HepG2 (cell line): ENCODE data around the gene STK32C. TPM values are rescaled to one million over a fixed set of nuclear protein-coding genes. Genes with fewer than 3 reads are reported as not detected.

Experiments used
- DNMT3B ChIP-seq: conservative IDR thresholded peaks from 2 replicates; pipeline ENCODE4 v1.6.1; 2016; ENCODE audit warnings: missing biosample characterization, control low read depth
- HCFC1 ChIP-seq: fragments of 150-350 bp; IDR thresholded peaks from 2 replicates; pipeline ENCODE4 v1.6.1; 2014; ENCODE audit warnings: low read depth, low read length
- MAFG ChIP-seq: sonication (generic); formaldehyde crosslinking; IDR thresholded peaks from 2 replicates; pipeline ENCODE4 v1.5.1; 2020; ENCODE audit warnings: mild to moderate bottlenecking, missing genetic modification reagents
- MIER3 ChIP-seq: IDR thresholded peaks from 2 replicates; pipeline ENCODE4 v1.6.1; 2016; ENCODE audit warnings: missing compliant biosample characterization, borderline replicate concordance
- MZF1 ChIP-seq: sonication (generic); formaldehyde crosslinking; IDR thresholded peaks from 2 replicates; pipeline ENCODE4 v1.8.1; 2023; ENCODE audit warnings: mild to moderate bottlenecking, missing genetic modification reagents, borderline replicate concordance
- RBFOX2 ChIP-seq: fragments of 200-400 bp; formaldehyde crosslinking; IDR thresholded peaks from 2 replicates; pipeline ENCODE4 v1.6.1; 2017; ENCODE audit warnings: low read depth, mild to moderate bottlenecking, low read length
- SIX4 ChIP-seq: sonication (generic); formaldehyde crosslinking; IDR thresholded peaks from 2 replicates; pipeline ENCODE4 v1.4.0; 2020; ENCODE audit warnings: missing genetic modification reagents
- SNRNP70 ChIP-seq: fragments of 200-400 bp; formaldehyde crosslinking; IDR thresholded peaks from 2 replicates; pipeline ENCODE4 v1.6.1; 2017; ENCODE audit warnings: mild to moderate bottlenecking, low read depth, low read length, moderate library complexity
- SRY ChIP-seq: sonication (generic); formaldehyde crosslinking; IDR thresholded peaks from 2 replicates; pipeline ENCODE4 v1.8.0; 2022; ENCODE audit warnings: mild to moderate bottlenecking, missing genetic modification reagents
- ZBTB20 ChIP-seq: sonication (generic); formaldehyde crosslinking; IDR thresholded peaks from 2 replicates; pipeline ENCODE4 v1.8.1; 2023; ENCODE audit warnings: missing genetic modification reagents, low read depth, mild to moderate bottlenecking, borderline replicate concordance
- ZNF136 ChIP-seq: sonication (generic); formaldehyde crosslinking; IDR thresholded peaks from 2 replicates; pipeline ENCODE4 v1.8.1; 2022; ENCODE audit warnings: low read depth, mild to moderate bottlenecking, moderate library complexity, missing genetic modification reagents
- ZNF205 ChIP-seq: IDR thresholded peaks from 2 replicates; pipeline ENCODE4 v1.6.1; 2018; ENCODE audit warnings: missing biosample characterization, missing genetic modification reagents
- ZNF225 ChIP-seq: sonication (generic); formaldehyde crosslinking; IDR thresholded peaks from 2 replicates; pipeline ENCODE4 v1.4.0; 2020; ENCODE audit warnings: mild to moderate bottlenecking, missing genetic modification reagents
- ZNF263 ChIP-seq: sonication (generic); formaldehyde crosslinking; IDR thresholded peaks from 2 replicates; pipeline ENCODE4 v1.4.0; 2020; ENCODE audit warnings: missing genetic modification reagents
- ZNF264 ChIP-seq: sonication (generic); formaldehyde crosslinking; IDR thresholded peaks from 2 replicates; pipeline ENCODE4 v1.4.0; 2020; ENCODE audit warnings: missing genetic modification reagents
- ZNF274 ChIP-seq: sonication (generic); formaldehyde crosslinking; IDR thresholded peaks from 2 replicates; pipeline ENCODE4 v1.5.1; 2020; ENCODE audit warnings: mild to moderate bottlenecking, missing genetic modification reagents
- ZNF367 ChIP-seq: sonication (generic); formaldehyde crosslinking; IDR thresholded peaks from 2 replicates; pipeline ENCODE4 v1.4.0; 2020; ENCODE audit warnings: missing genetic modification reagents, borderline replicate concordance
- ZNF782 ChIP-seq: sonication (generic); formaldehyde crosslinking; IDR thresholded peaks from 2 replicates; pipeline ENCODE4 v1.4.0; 2020; ENCODE audit warnings: missing genetic modification reagents, mild to moderate bottlenecking, borderline replicate concordance
- ZNF883 ChIP-seq: sonication (generic); formaldehyde crosslinking; IDR thresholded peaks from 2 replicates; pipeline ENCODE4 v1.5.1; 2020; ENCODE audit warnings: mild to moderate bottlenecking, missing genetic modification reagents; ENCODE audit errors: not compliant biosample characterization
- polyA plus RNA-seq, 8 experiments: library from polyadenylated mRNA; depleted of rRNA in 3 of 8; stranded (reverse) in 7 of 8; unstranded in 1 of 8; fragments of >200 nt; fragmentation: Illumina TruSeq in 4 of 8; extraction: Trizol in 4 of 8; gene quantifications; 2 replicates each; pipeline versions ENCODE4 v1.2.1 to v1.2.3, GENCODE V29; 2011 to 2016; ENCODE audit warnings: low read depth in 4 of 8, missing spikeins in 1 of 8, mixed read lengths in 1 of 8; ENCODE audit not compliant: insufficient read depth in 1 of 8
- total RNA-seq, 5 experiments: library from RNA; depleted of rRNA; stranded (reverse); fragments of >200 nt; fragmentation: Illumina TruSeq; extraction: Trizol; gene quantifications; 2 replicates each; pipeline ENCODE4 v1.2.3, GENCODE V29; 2016; ENCODE audit warnings: low read depth in 1 of 5
- TF ChIP-seq, protein P1 (sequence below): IDR thresholded peaks from 2 replicates; pipeline ENCODE4 v1.6.1; 2016
- TF ChIP-seq, protein P2 (sequence below): IDR thresholded peaks from 2 replicates; pipeline ENCODE4 v1.6.1; 2016; ENCODE audit warnings: low read depth, borderline replicate concordance
- TF ChIP-seq, protein P3 (sequence below): sonication (generic); formaldehyde crosslinking; conservative IDR thresholded peaks from 2 replicates; pipeline ENCODE4 v1.4.0; 2020; ENCODE audit warnings: mild to moderate bottlenecking, missing genetic modification reagents, moderate library complexity
- TF ChIP-seq, protein P4 (sequence below): sonication (generic); formaldehyde crosslinking; IDR thresholded peaks from 2 replicates; pipeline ENCODE4 v1.5.0; 2020; ENCODE audit warnings: missing genetic modification reagents, mild to moderate bottlenecking, borderline replicate concordance

Gene STK32C
- total and polyA plus RNA-seq, 2 of the 13 experiments (the other 11 are each of a cell fraction or from before 2014, with no cell fraction given), result 10.9 to 19.4 TPM

DNA sequence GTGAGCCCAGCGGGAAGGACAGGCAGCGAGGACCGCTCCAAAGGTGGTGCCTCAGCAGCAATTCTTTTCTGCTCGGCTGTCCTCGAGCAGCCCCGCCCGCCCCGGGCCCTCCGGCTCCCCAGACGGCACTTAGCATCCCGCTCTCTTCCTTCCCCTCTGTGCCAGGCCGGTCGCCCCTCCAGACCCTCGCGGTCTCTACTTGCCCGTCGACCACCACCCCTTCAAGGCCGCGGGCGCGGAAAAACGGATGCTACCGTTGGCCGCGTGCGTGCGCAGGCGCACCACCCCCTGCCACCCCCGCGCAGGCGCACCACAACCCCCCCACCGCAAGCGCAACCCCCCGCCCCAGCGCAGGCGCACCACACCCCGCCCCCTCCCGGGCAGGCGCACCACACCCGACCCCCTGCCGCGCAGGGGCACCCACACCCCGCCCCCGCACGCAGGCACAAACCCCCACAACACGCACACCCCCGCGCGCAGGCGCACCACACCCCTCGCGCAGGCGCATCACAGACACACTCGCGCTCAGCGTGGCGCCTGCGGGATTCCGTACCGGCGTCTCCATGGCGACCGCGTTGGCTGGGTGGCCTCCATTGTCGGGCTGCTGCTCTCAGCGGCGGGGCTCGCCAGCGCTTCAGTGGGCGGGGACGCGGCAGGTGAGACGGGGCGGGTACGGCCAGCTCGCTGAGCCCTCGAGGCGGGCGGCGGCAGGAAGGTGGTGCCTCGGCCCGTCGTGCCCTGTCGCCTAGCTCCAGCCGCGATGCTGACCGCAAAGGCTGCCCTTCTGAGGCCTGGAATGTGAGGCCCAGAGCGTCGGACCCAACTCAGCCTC is 24.1 kb upstream of the STK32C start, which contains the start of gene LRRC27 (continued):
- TF ChIP-seq ZNF264 (no peak; the same call in 1 of the 2 replicates), ZNF274 (CRISPR knock-in tag) (peak; percentile 56; the same call in 1 of the 2 replicates), DNMT3B (CRISPR knock-in tag) (no peak), ZBTB20 (peak; percentile 32; the same call in 1 of the 2 replicates), ZNF367 (no peak), RBFOX2 (peak; percentile 81), MIER3 (CRISPR knock-in tag) (no peak), ZNF225 (CRISPR knock-in tag) (peak; percentile 84), ZNF205 (no peak), ZNF782 (CRISPR knock-in tag) (peak; percentile 71; the same call in 1 of the 2 replicates), ZNF136 (CRISPR knock-in tag) (no peak), ZNF263 (CRISPR knock-in tag) (0 out of 2 replicates have a peak, but pooled peaks have one; percentile 48), MAFG (no peak), SNRNP70 (no peak), MZF1 (CRISPR knock-in tag) (no peak), HCFC1 (peak; percentile 67), ZNF883 (CRISPR knock-in tag) (peak; percentile 57), SIX4 (CRISPR knock-in tag) (no peak), SRY (0 out of 2 replicates have a peak, but pooled peaks have one; percentile 40)
- TF ChIP-seq, protein P1, sequence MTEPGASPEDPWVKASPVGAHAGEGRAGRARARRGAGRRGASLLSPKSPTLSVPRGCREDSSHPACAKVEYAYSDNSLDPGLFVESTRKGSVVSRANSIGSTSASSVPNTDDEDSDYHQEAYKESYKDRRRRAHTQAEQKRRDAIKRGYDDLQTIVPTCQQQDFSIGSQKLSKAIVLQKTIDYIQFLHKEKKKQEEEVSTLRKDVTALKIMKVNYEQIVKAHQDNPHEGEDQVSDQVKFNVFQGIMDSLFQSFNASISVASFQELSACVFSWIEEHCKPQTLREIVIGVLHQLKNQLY (CRISPR knock-in tag), result no peak; the same call in 1 of the 2 replicates
- TF ChIP-seq, protein P2, sequence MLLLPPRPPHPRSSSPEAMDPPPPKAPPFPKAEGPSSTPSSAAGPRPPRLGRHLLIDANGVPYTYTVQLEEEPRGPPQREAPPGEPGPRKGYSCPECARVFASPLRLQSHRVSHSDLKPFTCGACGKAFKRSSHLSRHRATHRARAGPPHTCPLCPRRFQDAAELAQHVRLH (CRISPR knock-in tag), result 0 out of 2 replicates have a peak, but pooled peaks have one; percentile 11
- TF ChIP-seq, protein P3, sequence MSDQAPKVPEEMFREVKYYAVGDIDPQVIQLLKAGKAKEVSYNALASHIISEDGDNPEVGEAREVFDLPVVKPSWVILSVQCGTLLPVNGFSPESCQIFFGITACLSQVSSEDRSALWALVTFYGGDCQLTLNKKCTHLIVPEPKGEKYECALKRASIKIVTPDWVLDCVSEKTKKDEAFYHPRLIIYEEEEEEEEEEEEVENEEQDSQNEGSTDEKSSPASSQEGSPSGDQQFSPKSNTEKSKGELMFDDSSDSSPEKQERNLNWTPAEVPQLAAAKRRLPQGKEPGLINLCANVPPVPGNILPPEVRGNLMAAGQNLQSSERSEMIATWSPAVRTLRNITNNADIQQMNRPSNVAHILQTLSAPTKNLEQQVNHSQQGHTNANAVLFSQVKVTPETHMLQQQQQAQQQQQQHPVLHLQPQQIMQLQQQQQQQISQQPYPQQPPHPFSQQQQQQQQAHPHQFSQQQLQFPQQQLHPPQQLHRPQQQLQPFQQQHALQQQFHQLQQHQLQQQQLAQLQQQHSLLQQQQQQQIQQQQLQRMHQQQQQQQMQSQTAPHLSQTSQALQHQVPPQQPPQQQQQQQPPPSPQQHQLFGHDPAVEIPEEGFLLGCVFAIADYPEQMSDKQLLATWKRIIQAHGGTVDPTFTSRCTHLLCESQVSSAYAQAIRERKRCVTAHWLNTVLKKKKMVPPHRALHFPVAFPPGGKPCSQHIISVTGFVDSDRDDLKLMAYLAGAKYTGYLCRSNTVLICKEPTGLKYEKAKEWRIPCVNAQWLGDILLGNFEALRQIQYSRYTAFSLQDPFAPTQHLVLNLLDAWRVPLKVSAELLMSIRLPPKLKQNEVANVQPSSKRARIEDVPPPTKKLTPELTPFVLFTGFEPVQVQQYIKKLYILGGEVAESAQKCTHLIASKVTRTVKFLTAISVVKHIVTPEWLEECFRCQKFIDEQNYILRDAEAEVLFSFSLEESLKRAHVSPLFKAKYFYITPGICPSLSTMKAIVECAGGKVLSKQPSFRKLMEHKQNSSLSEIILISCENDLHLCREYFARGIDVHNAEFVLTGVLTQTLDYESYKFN (CRISPR knock-in tag), result no peak; the same call in 1 of the 2 replicates
- TF ChIP-seq, protein P4, sequence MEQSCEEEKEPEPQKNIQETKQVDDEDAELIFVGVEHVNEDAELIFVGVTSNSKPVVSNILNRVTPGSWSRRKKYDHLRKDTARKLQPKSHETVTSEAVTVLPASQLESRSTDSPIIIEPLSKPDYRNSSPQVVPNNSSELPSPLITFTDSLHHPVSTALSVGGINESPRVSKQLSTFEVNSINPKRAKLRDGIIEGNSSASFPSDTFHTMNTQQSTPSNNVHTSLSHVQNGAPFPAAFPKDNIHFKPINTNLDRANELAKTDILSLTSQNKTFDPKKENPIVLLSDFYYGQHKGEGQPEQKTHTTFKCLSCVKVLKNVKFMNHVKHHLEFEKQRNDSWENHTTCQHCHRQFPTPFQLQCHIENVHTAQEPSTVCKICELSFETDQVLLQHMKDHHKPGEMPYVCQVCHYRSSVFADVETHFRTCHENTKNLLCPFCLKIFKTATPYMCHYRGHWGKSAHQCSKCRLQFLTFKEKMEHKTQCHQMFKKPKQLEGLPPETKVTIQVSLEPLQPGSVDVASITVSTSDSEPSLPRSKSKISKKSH (CRISPR knock-in tag), result peak; percentile 80; the same call in 1 of the 2 replicates
